K562 (cell line): ENCODE measurements around the gene PYGB. TPM values are rescaled to one million over a fixed set of nuclear protein-coding genes. Genes with fewer than 3 reads are reported as not detected.

Experiments used
- CREB1 ChIP-seq, 2 experiments: sonication (generic) in 1 of 2; formaldehyde crosslinking in 1 of 2; IDR thresholded peaks; 2 replicates each; pipeline versions ENCODE4 v1.6.1 to v1.8.0; 2012 to 2022; ENCODE audit warnings: inconsistent platforms in 1 of 2, mild to moderate bottlenecking in 1 of 2, missing genetic modification reagents in 1 of 2, moderate library complexity in 1 of 2
- ESRRB ChIP-seq: fragments of 250-450 bp; sonication (Bioruptor Pico); IDR thresholded peaks from 2 replicates; pipeline ENCODE4 v1.5.0; 2020; ENCODE audit warnings: mild to moderate bottlenecking, moderate library complexity, borderline replicate concordance
- MAFG ChIP-seq: fragments of 450-650 bp; conservative IDR thresholded peaks from 2 replicates; pipeline ENCODE4 v1.6.1; 2016; ENCODE audit warnings: missing genetic modification characterization, missing compliant biosample characterization
- REST ChIP-seq, 2 experiments: fragments of 450-650 bp; formaldehyde crosslinking in 1 of 2; IDR thresholded peaks; 2 replicates each; pipeline versions ENCODE4 v1.4.0 to v1.6.1; 2014 to 2020; ENCODE audit warnings: mild to moderate bottlenecking in 2 of 2, borderline replicate concordance in 1 of 2, low read depth in 1 of 2
- SMAD1 ChIP-seq: fragments of 150-350 bp; IDR thresholded peaks from 2 replicates; pipeline ENCODE4 v1.6.1; 2014; ENCODE audit warnings: low read length, low read depth; ENCODE audit not compliant: partially characterized antibody
- ZFX ChIP-seq: sonication (generic); formaldehyde crosslinking; IDR thresholded peaks from 2 replicates; pipeline ENCODE4 v1.8.0; 2022; ENCODE audit warnings: mild to moderate bottlenecking, missing genetic modification reagents, moderate library complexity
- ZNF436 ChIP-seq: fragments of 250-450, 450-650 bp; sonication (Bioruptor Pico); formaldehyde crosslinking; IDR thresholded peaks from 2 replicates; pipeline ENCODE4 v1.7.0; 2020; ENCODE audit warnings: mild to moderate bottlenecking
- polyA plus RNA-seq, 8 experiments: library from polyadenylated mRNA; depleted of rRNA in 4 of 8; stranded (reverse) in 5 of 8; unstranded in 3 of 8; fragments of >200 nt; fragmentation: Nextera tagmentation in 2 of 8; fragmentation: Illumina TruSeq in 1 of 8; extraction: Ambion mirVana in 2 of 8; extraction: Trizol in 1 of 8; gene quantifications; 2 replicates each; pipeline versions ENCODE4 v1.2.1 to v1.2.3, GENCODE V29; 2011 to 2014; ENCODE audit warnings: inconsistent platforms in 1 of 8, missing spikeins in 1 of 8
- total RNA-seq, 7 experiments: library from RNA; depleted of rRNA in 6 of 7; stranded (reverse); fragments of >200 nt in 6 of 7; fragmentation: Illumina TruSeq in 2 of 7; extraction: Trizol in 2 of 7; gene quantifications; 2 replicates each; pipeline versions ENCODE4 v1.2.1 to v1.2.3, GENCODE V29; 2011 to 2021; ENCODE audit warnings: low replicate concordance in 1 of 7

The PYGB gene
- total and polyA plus RNA-seq, 9 of the 15 experiments (the other 6 are each of a cell fraction or from before 2014, with no cell fraction given) = 0.34 to 18.0 (median 9.8) TPM

- no peak for TF ChIP-seq ZFX (CRISPR knock-in tag)
- no peak for TF ChIP-seq CREB1 (IDR thresholded peaks at IDR 0.05)
- TF ChIP-seq CREB1 (CRISPR knock-in tag; IDR thresholded peaks at IDR 0.05) = no peak
- TF ChIP-seq MAFG (tag) = no peak
- TF ChIP-seq ESRRB (CRISPR knock-in tag) = no peak
- TF ChIP-seq ZNF436 (CRISPR knock-in tag) = no peak
- TF ChIP-seq REST (IDR thresholded peaks at IDR 0.05; ENCODE audit: borderline replicate concordance) = no peak
- no peak for TF ChIP-seq REST (CRISPR knock-in tag; IDR thresholded peaks at IDR 0.05; ENCODE audit: low read depth)
- no peak for TF ChIP-seq SMAD1
Measured at GRCh38 chr20:25281541-25281991, 33.7 kb downstream of the PYGB start (continued).
